Mesenchymal stem cell (in vitro differentiated cells and primary cell): Measurements from ENCODE around the gene LPP.

ENCODE experiments used
- DNase-seq: peaks from one replicate; pipeline ENCODE4 v3.0.0-alpha.2; 2013
- H2AFZ ChIP-seq: one replicate; pipeline ENCODE4 v1.6.1; 2013; ENCODE audit warnings: low read depth, mild to moderate bottlenecking, control low read depth, inconsistent platforms, low read length, moderate library complexity
- H2AK5ac ChIP-seq: 2 replicates; pipeline ENCODE4 v1.6.1; 2013; ENCODE audit warnings: low read length, moderate library complexity, mild to moderate bottlenecking, inconsistent platforms; ENCODE audit not compliant: severe bottlenecking
- H2BK120ac ChIP-seq: one replicate; pipeline ENCODE4 v1.6.1; 2013; ENCODE audit warnings: low read depth, mild to moderate bottlenecking, inconsistent platforms, low read length, moderate library complexity
- H2BK12ac ChIP-seq, 2 experiments: one replicate each; pipeline ENCODE4 v1.6.1; 2013; ENCODE audit warnings: inconsistent platforms in 2 of 2, low read length in 2 of 2, mild to moderate bottlenecking in 2 of 2, moderate library complexity in 2 of 2, control low read depth in 1 of 2
- H2BK15ac ChIP-seq: one replicate; pipeline ENCODE4 v1.6.1; 2013; ENCODE audit warnings: mild to moderate bottlenecking, low read depth, inconsistent platforms; ENCODE audit not compliant: poor library complexity, severe bottlenecking
- H2BK5ac ChIP-seq: 2 replicates; pipeline ENCODE4 v1.6.1; 2013; ENCODE audit warnings: low read depth, mild to moderate bottlenecking, low read length, control low read depth, inconsistent platforms; ENCODE audit not compliant: poor library complexity, severe bottlenecking
- H3K14ac ChIP-seq, 2 experiments: one replicate each; pipeline ENCODE4 v1.6.1; 2013; ENCODE audit warnings: inconsistent platforms in 2 of 2, low read length in 2 of 2, control low read depth in 1 of 2, mild to moderate bottlenecking in 1 of 2, moderate library complexity in 1 of 2
- H3K18ac ChIP-seq, 2 experiments: one replicate each; pipeline ENCODE4 v1.6.1; 2013; ENCODE audit warnings: inconsistent platforms in 2 of 2, low read length in 2 of 2, control low read depth in 1 of 2, low read depth in 1 of 2, mild to moderate bottlenecking in 1 of 2
- H3K23ac ChIP-seq, 2 experiments: one replicate each; pipeline ENCODE4 v1.6.1; 2013; ENCODE audit warnings: inconsistent platforms in 2 of 2, low read length in 2 of 2, mild to moderate bottlenecking in 2 of 2, moderate library complexity in 2 of 2, control low read depth in 1 of 2
- H3K27ac ChIP-seq: 2 replicates; pipeline ENCODE4 v1.5.1; 2013; ENCODE audit warnings: mild to moderate bottlenecking, moderate library complexity, low read length, control low read depth, inconsistent platforms; ENCODE audit not compliant: poor library complexity, severe bottlenecking
- H3K27me3 ChIP-seq, 2 experiments: 2 replicates each; pipeline versions ENCODE4 v1.6.1 to v1.7.0; 2013; ENCODE audit warnings: low read length in 2 of 2, mild to moderate bottlenecking in 2 of 2, moderate library complexity in 2 of 2, control low read depth in 1 of 2, inconsistent platforms in 1 of 2; ENCODE audit not compliant: control insufficient read depth in 1 of 2, insufficient read depth in 1 of 2
- H3K36me3 ChIP-seq, 2 experiments: 2 replicates each; pipeline versions ENCODE4 v1.6.1 to v1.7.0; 2013; ENCODE audit warnings: low read length in 2 of 2, control low read depth in 1 of 2, inconsistent platforms in 1 of 2, low read depth in 1 of 2, mild to moderate bottlenecking in 1 of 2; ENCODE audit not compliant: insufficient read depth in 2 of 2, control insufficient read depth in 1 of 2
- H3K4ac ChIP-seq, 2 experiments: one replicate each; pipeline ENCODE4 v1.6.1; 2013; ENCODE audit warnings: inconsistent platforms in 2 of 2, low read length in 2 of 2, mild to moderate bottlenecking in 2 of 2, moderate library complexity in 2 of 2, control low read depth in 1 of 2, low read depth in 1 of 2
- H3K4me1 ChIP-seq: 2 replicates; pipeline ENCODE4 v1.6.1; 2013; ENCODE audit warnings: low read depth, low read length, control low read depth; ENCODE audit not compliant: control insufficient read depth, insufficient read depth
- H3K4me2 ChIP-seq: 2 replicates; pipeline ENCODE4 v1.6.1; 2013; ENCODE audit warnings: low read length, mild to moderate bottlenecking, inconsistent platforms; ENCODE audit not compliant: poor library complexity, severe bottlenecking
- H3K4me3 ChIP-seq, 2 experiments: 2 replicates each; pipeline versions ENCODE4 v1.5.1 to v1.7.0; 2013; ENCODE audit warnings: low read length in 2 of 2, mild to moderate bottlenecking in 2 of 2, control low read depth in 1 of 2, low read depth in 1 of 2; ENCODE audit not compliant: insufficient read depth in 1 of 2
- H3K79me1 ChIP-seq: replicated peaks from 2 replicates; pipeline ENCODE4 v1.6.1; 2013; ENCODE audit warnings: mild to moderate bottlenecking, control low read depth, low read length, inconsistent platforms; ENCODE audit not compliant: poor library complexity, severe bottlenecking
- H3K9ac ChIP-seq: 2 replicates; pipeline ENCODE4 v1.7.0; 2013; ENCODE audit warnings: mild to moderate bottlenecking, low read length, moderate library complexity
- H3K9me3 ChIP-seq: 2 replicates; pipeline ENCODE4 v1.7.0; 2013; ENCODE audit warnings: mild to moderate bottlenecking, low read length; ENCODE audit not compliant: control insufficient read depth
- H4K8ac ChIP-seq: one replicate; pipeline ENCODE4 v1.6.1; 2013; ENCODE audit warnings: inconsistent platforms, mild to moderate bottlenecking, low read length, moderate library complexity
- H4K91ac ChIP-seq: one replicate; pipeline ENCODE4 v1.6.1; 2013; ENCODE audit warnings: mild to moderate bottlenecking, low read length, inconsistent platforms
- WGBS: methylation state at CpG from one replicate; pipeline ENCODE4 v1.1.7; 2013; ENCODE audit warnings: mixed read lengths; 5-methylcytosine and 5-hydroxymethylcytosine counted together

The LPP gene

GRCh38 chr3:188900421-188900951, 746.5 kb downstream of the LPP start:
- Histone ChIP-seq H3K4me3 (peak overlapping the region in 1 of 2 experiments; percentile 63), H2BK5ac (no peak overlapping the region), H2AFZ (no peak overlapping the region), H2BK15ac (no peak overlapping the region), H3K4ac (no peak overlapping the region), H2AK5ac (no peak overlapping the region), H3K4me2 (no peak overlapping the region), H3K18ac (no peak overlapping the region), H3K23ac (no peak overlapping the region), H4K8ac (no peak overlapping the region), H4K91ac (no peak overlapping the region), H3K27me3 (no peaks in the 10 kb centered on the region), H3K36me3 (no peaks in the 10 kb centered on the region), H3K27ac (no peak overlapping the region), H2BK12ac (peak overlapping the region in 1 of 2 experiments; percentile 0), H3K9ac (peak overlapping the region; percentile 52), H3K79me1 (no peaks in the 10 kb centered on the region), H2BK120ac (no peak overlapping the region), H3K14ac (no peak overlapping the region), H3K9me3 (no peaks in the 10 kb centered on the region), H3K4me1 (no peaks in the 10 kb centered on the region)
- peak; percentile 63 for DNase-seq
- no CpG with 5 or more reads among the region's 2 CpGs for WGBS

GRCh38 chr3:188901126-188901525, 747.2 kb downstream of the LPP start:
- Histone ChIP-seq H3K27me3 (no peaks in the 10 kb centered on the region), H3K14ac (no peak overlapping the region), H3K18ac (peak overlapping the region in 1 of 2 experiments; percentile 2), H2BK120ac (no peak overlapping the region), H2BK5ac (no peak overlapping the region), H3K36me3 (peaks cover 0 to 3% of the 10 kb centered on the region in 2 experiments), H2BK12ac (no peak overlapping the region), H3K9ac (peak overlapping the region; percentile 52), H3K9me3 (no peaks in the 10 kb centered on the region), H3K4me3 (peak overlapping the region in 1 of 2 experiments; percentile 63), H2BK15ac (no peak overlapping the region), H4K8ac (no peak overlapping the region), H4K91ac (no peak overlapping the region), H2AFZ (no peak overlapping the region), H3K4me1 (no peaks in the 10 kb centered on the region), H2AK5ac (no peak overlapping the region), H3K79me1 (no peaks in the 10 kb centered on the region), H3K4me2 (no peak overlapping the region), H3K23ac (no peak overlapping the region), H3K27ac (no peak overlapping the region), H3K4ac (no peak overlapping the region)
- WGBS: 45% methylated on average over 6 of the region's 6 CpGs
- peak; percentile 56 for DNase-seq

- Histone ChIP-seq H2BK120ac (no peak overlapping the region), H3K27ac (no peak overlapping the region), H3K27me3 (no peaks in the 10 kb centered on the region), H3K14ac (no peak overlapping the region), H4K91ac (no peak overlapping the region), H3K9ac (peak overlapping the region; percentile 52), H3K18ac (peak overlapping the region in 1 of 2 experiments; percentile 21), H4K8ac (no peak overlapping the region), H2BK12ac (peak overlapping the region in 1 of 2 experiments; percentile 77), H3K79me1 (no peaks in the 10 kb centered on the region), H2AK5ac (no peak overlapping the region), H3K9me3 (no peaks in the 10 kb centered on the region), H3K4me1 (no peaks in the 10 kb centered on the region), H3K4me3 (peak overlapping the region in 1 of 2 experiments; percentile 63), H3K36me3 (peaks cover 0 to 6% of the 10 kb centered on the region in 2 experiments), H2BK5ac (no peak overlapping the region), H2AFZ (no peak overlapping the region), H3K4me2 (no peak overlapping the region), H3K23ac (no peak overlapping the region), H3K4ac (no peak overlapping the region), H2BK15ac (no peak overlapping the region)
- DNase-seq: peak; percentile 40
- WGBS: 72% methylated on average over 4 of the region's 4 CpGs
Measured at GRCh38 chr3:188901671-188902287, 747.8 kb downstream of the LPP start.

- no peak overlapping the region for H3K18ac ChIP-seq
- no peak overlapping the region for H3K4me3 ChIP-seq
- 0% methylated on average over 1 of the region's 1 CpG for WGBS
- H2BK12ac ChIP-seq: no peak overlapping the region
- H3K23ac ChIP-seq: no peak overlapping the region
- H3K9me3 ChIP-seq: no peaks in the 10 kb centered on the region
- H3K4me2 ChIP-seq: no peak overlapping the region
- no peak overlapping the region for H2BK15ac ChIP-seq
- no peak overlapping the region for H4K8ac ChIP-seq
- H2BK120ac ChIP-seq: no peak overlapping the region
- no peak overlapping the region for H2AK5ac ChIP-seq
- no peaks in the 10 kb centered on the region for H3K79me1 ChIP-seq
- H3K27ac ChIP-seq: no peak overlapping the region
- peak; percentile 85 for DNase-seq
- H3K9ac ChIP-seq: no peak overlapping the region
- H3K36me3 ChIP-seq: peaks cover 0 to 6% of the 10 kb centered on the region in 2 experiments
- H2AFZ ChIP-seq: no peak overlapping the region
- H4K91ac ChIP-seq: no peak overlapping the region
- H3K4ac ChIP-seq: no peak overlapping the region
- no peaks in the 10 kb centered on the region for H3K4me1 ChIP-seq
- H3K14ac ChIP-seq: no peak overlapping the region
- H3K27me3 ChIP-seq: no peaks in the 10 kb centered on the region
- H2BK5ac ChIP-seq: no peak overlapping the region
Measured at GRCh38 chr3:188904670-188905069, 750.7 kb downstream of the LPP start.
